Ovary (tissue), 3 donors: Measurements from ENCODE around the gene BRMS1.

ENCODE experiments used
- CTCF ChIP-seq, 3 donors: fragments of 450-650 bp in 2 of 3; fragments of 200-600 bp in 1 of 3; IDR thresholded peaks; one replicate each; pipeline versions ENCODE4 v1.5.1 to v1.8.0; 2016 to 2022; ENCODE audit warnings: antibody characterized with exemption in 3 of 3, mild to moderate bottlenecking in 1 of 3
- POLR2A ChIP-seq: fragments of 450-650 bp; IDR thresholded peaks from one replicate; pipeline ENCODE4 v1.6.1; 2017; ENCODE audit warnings: antibody characterized with exemption, mild to moderate bottlenecking, moderate library complexity
- donor health status: DM: no; HTN: no; CAD: no.

GRCh38 chr11:66362481-66363147 lies 17.7 kb upstream of the BRMS1 start:
- TF ChIP-seq CTCF (IDR thresholded peaks at IDR 0.05) (no peak), POLR2A (no peak)
